GM21447 (cell line): ENCODE data around the gene PEX5L.
A peak's percentile ranks its signal among the peaks of the same experiment; 100 is the strongest.

Experiments
- ATAC-seq: cut with Tn5 transposase; IDR thresholded peaks from one replicate; pipeline ENCODE4 v1.9.1; 2021; ENCODE audit not compliant: unreplicated experiment

The PEX5L gene

GRCh38 chr3:179852142-179852905, 184.4 kb downstream of the PEX5L start:
- peak; percentile 64 for ATAC-seq

- ATAC-seq: no peak
Measured at GRCh38 chr3:179848711-179849110, 188.0 kb downstream of the PEX5L start.

- ATAC-seq: no peak
Measured at GRCh38 chr3:179842061-179842460, 194.7 kb downstream of the PEX5L start.

DNA sequence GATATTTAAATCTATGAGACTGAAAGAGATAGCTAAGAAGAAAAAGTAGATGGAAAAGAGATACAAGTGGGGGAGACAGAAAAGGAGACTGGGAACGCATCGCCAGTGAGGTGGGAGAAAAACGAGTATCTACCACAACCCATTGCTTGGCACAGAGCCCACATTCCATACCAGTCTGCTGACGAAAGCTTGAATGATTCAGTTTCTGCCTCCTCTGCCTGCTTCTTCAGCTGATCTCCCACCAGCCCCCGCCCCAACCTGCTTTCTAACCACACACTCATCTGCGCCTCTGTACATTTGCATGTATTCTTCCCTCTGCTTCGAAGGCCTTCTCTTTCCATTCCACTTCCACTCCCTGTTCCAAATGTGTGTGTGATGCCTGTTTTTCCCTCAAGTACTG, 195.8 kb downstream of the PEX5L start:
- ATAC-seq: no peak

GRCh38 chr3:179837374-179837773, 199.4 kb downstream of the PEX5L start:
- ATAC-seq: no peak

DNA sequence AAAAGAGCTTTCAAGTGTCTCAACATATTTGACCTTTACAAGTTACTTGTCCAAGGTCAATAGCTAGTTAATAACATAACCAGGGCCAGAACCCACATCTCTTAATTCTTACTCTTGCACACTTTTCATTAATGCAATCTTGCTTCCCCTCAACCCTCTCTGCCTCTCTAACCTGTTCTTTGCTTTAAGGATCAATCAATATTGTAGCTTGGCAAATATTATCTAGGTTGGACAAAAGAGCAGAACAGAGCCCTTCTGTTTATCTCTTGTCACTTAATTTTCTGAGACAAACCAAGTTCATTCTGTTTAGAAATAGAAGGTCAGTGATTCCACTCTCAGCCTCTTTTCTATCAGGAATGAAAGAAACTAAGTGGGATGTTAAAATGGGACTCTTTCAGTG, 203.4 kb downstream of the PEX5L start:
- no peak for ATAC-seq

GRCh38 chr3:179832333-179832854, 204.3 kb downstream of the PEX5L start:
- ATAC-seq: no peak

DNA sequence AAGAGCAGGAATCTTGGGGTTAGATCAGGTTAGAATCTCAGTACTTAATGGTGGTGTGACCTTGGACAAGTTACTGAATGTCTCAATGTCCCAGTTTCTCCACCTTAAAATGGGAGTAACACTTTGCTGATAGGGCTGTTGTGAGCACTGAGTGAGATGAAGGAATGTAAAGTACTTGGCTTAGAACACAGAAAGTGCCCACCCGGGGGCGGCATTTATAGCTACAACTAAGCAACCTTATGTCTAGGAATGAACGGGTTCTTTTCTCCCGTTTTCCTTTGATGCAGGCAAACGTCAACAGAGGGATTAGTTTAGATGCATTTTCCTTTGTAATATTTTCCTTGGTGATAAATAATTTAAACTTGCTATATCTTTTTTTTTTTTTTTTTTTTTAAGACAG, 207.3 kb downstream of the PEX5L start:
- ATAC-seq: no peak

DNA sequence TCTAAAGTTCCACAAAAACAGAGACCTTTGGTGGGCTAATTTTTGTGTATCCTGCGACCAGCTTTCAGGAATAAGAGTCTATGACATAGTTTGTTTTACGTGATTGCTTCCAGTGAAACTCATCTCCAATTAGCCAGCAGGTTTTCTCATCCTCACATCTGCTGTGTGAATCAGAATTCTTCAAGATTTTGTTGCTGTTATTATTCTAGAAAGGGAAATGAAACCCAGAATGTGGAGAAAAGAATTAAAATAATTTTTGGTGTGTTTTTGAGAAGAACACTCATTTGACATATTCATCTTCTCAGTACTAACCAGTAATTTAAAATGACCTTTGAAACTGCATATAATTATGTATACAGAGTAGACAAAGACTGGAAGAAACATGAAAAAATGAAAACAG, 208.0 kb downstream of the PEX5L start:
- ATAC-seq: no peak

GRCh38 chr3:179826247-179826637, 210.5 kb downstream of the PEX5L start:
- ATAC-seq: no peak

GRCh38 chr3:179825527-179826246, 211.1 kb downstream of the PEX5L start:
- ATAC-seq: no peak

DNA sequence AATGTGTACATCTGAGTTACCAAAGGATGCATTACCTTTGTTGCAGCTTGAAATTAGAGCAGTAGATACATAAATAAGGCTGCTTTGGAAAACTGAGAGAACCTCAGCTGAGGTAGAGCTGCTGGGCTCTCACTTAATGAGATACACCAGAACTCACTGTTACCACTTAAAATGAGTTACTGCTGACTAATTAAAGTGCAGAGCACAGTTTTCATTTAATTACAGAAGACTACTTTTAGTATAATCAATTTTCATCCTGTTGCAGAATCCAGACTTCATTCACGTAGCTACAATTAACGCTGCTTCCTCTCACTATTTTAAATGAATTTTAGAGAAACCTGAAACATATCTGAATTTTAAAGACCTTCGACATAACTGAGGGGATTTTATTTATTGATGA, 214.4 kb downstream of the PEX5L start:
- no peak for ATAC-seq

DNA sequence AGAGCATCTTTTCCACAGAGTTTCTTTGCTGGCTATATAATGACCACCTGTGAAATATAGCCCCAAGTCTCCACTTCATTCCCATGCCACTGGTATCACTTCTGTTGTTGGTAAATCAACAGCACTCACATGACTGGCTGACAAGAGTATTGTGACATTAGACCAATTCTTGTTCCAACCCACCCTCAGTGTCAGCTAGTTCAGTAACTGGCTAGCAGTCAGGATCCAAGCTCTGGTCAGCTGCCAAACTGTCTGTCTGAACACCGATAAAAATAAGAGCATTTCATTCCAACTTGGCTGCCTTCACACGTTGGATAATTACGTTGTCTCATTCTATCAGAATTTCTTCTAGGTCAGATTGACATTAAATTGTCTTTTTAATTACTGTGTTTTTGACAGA, 217.4 kb downstream of the PEX5L start:
- no peak for ATAC-seq

GRCh38 chr3:179812096-179812382, 224.7 kb downstream of the PEX5L start:
- no peak for ATAC-seq

DNA sequence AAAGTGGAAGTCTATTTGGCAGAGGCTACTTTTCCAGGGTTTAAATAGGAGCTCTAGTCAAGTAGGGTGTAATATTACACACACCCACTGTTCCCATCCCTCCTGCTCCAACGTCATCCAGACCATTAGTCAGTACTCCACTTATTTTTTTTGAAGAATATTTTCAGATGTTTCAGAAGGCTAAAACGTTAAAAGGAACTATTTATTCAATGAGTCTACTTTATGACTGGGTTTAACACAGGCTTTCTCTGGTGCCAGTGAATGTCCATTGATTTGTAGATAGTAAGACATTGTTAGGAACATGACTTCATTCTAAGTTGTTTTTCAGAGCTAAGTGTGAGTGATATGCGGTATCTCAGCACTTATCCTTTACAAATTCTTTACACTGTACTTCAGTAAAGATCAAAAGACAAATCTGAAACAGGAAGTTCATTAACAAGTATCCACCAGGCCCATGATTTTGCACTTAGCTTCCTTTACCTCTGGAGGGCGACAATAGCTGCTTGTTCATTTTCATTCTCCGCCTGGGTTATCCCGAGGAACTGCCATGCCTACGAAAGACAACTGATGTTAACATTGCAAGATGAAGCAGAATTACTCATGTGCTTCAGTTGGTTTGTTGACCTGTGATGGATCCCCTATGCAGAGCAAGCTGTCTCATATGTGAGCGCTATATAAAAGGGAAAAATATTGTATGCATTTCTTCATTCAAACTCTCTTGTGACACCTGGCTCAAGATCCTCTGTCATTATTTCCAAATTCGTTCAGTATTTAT, 225.2 kb downstream of the PEX5L start:
- peak; percentile 95 for ATAC-seq

GRCh38 chr3:179809639-179810038, 227.1 kb downstream of the PEX5L start:
- no peak for ATAC-seq

GRCh38 chr3:179807588-179807987, 229.1 kb downstream of the PEX5L start:
- ATAC-seq: no peak

DNA sequence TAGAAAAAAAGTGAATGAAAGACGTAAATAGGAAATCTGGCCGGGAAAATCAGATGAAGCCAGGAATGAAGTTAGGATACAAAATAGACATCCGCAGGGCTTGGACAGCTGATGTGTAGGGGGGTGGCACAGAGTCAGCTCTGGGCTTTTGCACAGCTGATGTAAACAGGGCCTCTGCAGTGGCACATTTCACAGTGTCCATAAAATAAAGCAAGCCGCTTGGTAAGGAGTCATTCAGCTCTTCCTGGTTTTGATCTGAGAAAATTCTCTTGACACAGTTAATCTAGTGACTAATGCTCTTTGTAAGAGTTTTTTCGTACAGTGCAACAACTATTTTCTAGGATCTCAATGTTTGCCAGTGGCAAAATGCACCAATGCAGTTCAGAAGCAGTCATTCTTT, 230.6 kb downstream of the PEX5L start:
- no peak for ATAC-seq

GRCh38 chr3:179801856-179802255, 234.9 kb downstream of the PEX5L start:
- no peak for ATAC-seq

DNA sequence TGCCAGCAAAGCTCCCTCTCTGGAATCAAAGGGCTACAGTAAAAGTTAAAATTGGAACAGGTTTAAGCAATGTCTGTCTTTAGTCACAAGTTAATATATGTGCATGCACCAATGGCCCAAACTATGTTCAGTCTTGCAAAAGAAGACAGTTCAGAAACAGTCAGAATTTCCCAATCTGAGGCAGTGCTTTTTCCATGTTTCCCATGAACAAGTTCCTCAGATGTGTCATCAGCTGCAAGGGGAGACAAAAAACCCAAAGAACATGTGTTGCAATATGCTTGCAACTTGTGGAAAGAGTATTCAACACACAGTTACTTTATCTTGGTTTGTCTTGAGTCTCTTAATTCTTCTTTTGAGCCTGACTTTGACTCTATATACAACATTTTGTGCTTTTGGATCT, 235.5 kb downstream of the PEX5L start:
- ATAC-seq: no peak

DNA sequence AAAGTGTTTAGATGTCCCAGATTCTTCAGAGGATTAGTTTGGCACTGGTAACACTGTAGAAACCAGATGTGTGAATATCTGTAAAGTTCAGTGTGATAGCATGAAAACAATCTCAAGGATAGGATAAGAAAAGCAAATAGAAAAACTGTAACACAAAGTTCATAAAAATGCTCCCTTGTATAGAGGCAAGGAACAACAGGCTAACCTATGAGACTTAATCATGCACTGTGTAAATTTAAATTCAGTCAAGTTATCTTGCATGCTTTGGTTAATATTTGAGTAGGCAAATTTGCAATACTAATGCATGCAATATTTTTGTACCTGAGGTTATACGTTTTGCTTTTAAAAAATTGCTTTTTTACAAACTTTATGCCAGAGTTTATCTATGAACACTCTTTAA, 239.5 kb downstream of the PEX5L start:
- ATAC-seq: no peak

DNA sequence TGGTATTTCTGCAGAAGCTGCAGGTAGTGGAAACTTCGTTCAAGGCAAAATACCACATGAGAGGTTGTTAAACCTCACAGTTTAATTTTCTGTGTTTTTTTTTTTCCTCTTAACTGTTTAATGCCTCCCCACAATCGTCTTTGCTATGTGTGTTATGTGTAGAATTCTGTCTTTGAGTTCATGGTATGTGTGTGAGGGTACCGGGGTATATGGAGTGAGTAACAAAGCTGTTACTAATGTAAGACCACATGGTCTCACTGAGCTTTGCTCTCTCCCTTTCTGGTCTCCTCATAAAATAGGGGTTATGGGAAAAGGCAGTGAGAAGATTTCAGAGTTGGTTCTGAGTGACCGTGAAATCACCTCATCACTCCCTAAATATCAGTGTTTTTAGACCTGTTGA, 240.3 kb downstream of the PEX5L start:
- ATAC-seq: no peak
